GM18520 (cell line): Measurements from ENCODE around the gene OAF.

Experiments
- ATAC-seq: cut with Tn5 transposase; IDR thresholded peaks from one replicate; pipeline ENCODE4 v1.9.1; 2021; ENCODE audit not compliant: unreplicated experiment

OAF gene

GRCh38 chr11:120201653-120202052, 9.2 kb upstream of the OAF start:
- no peak for ATAC-seq

GRCh38 chr11:120203626-120204025, 7.2 kb upstream of the OAF start:
- ATAC-seq = no peak

GRCh38 chr11:120205596-120206161, 5.2 kb upstream of the OAF start:
- ATAC-seq = no peak

GRCh38 chr11:120207512-120207911, 3.3 kb upstream of the OAF start:
- ATAC-seq = no peak

GRCh38 chr11:120208001-120208441, 2.8 kb upstream of the OAF start:
- no peak for ATAC-seq

GRCh38 chr11:120208777-120209176, 2.1 kb upstream of the OAF start:
- no peak for ATAC-seq

- ATAC-seq = no peak
Measured at GRCh38 chr11:120209746-120210625, 846 bp upstream of the OAF start.

GRCh38 chr11:120211522-120212258, 858 bp downstream of the OAF start:
- ATAC-seq = no peak

- no peak for ATAC-seq
Measured at GRCh38 chr11:120212259-120212878, 1.5 kb downstream of the OAF start.

- ATAC-seq = no peak
Measured at GRCh38 chr11:120212926-120213325, 2.1 kb downstream of the OAF start.

GRCh38 chr11:120214581-120214980, 3.7 kb downstream of the OAF start:
- no peak for ATAC-seq

GRCh38 chr11:120215634-120216033, 4.8 kb downstream of the OAF start:
- no peak for ATAC-seq

- no peak for ATAC-seq
Measured at GRCh38 chr11:120216426-120217102, 5.7 kb downstream of the OAF start.

GRCh38 chr11:120217526-120217925, 6.7 kb downstream of the OAF start:
- no peak for ATAC-seq

GRCh38 chr11:120217941-120218694, 7.3 kb downstream of the OAF start:
- no peak for ATAC-seq

- no peak for ATAC-seq
Measured at GRCh38 chr11:120218695-120219033, 7.8 kb downstream of the OAF start.

GRCh38 chr11:120219232-120219937, 8.6 kb downstream of the OAF start:
- ATAC-seq = no peak

- no peak for ATAC-seq
Measured at GRCh38 chr11:120219938-120220746, 9.3 kb downstream of the OAF start.

GRCh38 chr11:120220747-120221037, 9.9 kb downstream of the OAF start:
- no peak for ATAC-seq
